Measurements from ENCODE around the gene ZNF737.
A peak's percentile ranks its signal among the peaks of the same experiment; 100 is the strongest.
"Not testable (repeated sequence)": the region's sequence is repeated elsewhere in the genome, so short reads cannot be mapped to it uniquely, and the experiment has no call there.

The ZNF737 gene

GRCh38 chr19:20558571-20558970, 7.0 kb downstream of the ZNF737 start:
- H3K4ac ChIP-seq (ENCODE audit: low read depth, low read length) = no peak overlapping the region
- H3K56ac ChIP-seq (ENCODE audit: low read length) = no peak overlapping the region
- no peak overlapping the region for H2AK5ac ChIP-seq (ENCODE audit: low read length)
- no peaks in the 10 kb centered on the region for H3K4me1 ChIP-seq (ENCODE audit: control insufficient read depth, low read depth, low read length)
- H3K27me3 ChIP-seq (ENCODE audit: insufficient read depth, low read length, poor library complexity) = no peaks in the 10 kb centered on the region
- no peak overlapping the region for H3K4me2 ChIP-seq (ENCODE audit: low read length)
- no peak overlapping the region for H2BK15ac ChIP-seq (replicated peaks; ENCODE audit: low read depth)
- H2BK5ac ChIP-seq (ENCODE audit: low read length) = no peak overlapping the region
- no peak overlapping the region for H4K5ac ChIP-seq (ENCODE audit: low read length)
- no peaks in the 10 kb centered on the region for H3K36me3 ChIP-seq (ENCODE audit: control insufficient read depth, insufficient read depth, low read length)
- no peak overlapping the region for H2BK120ac ChIP-seq (ENCODE audit: low read depth, low read length)
- no peak overlapping the region for H3K4me3 ChIP-seq (ENCODE audit: low read length)
- peak; percentile 70 for DNase-seq
- H3K79me2 ChIP-seq (ENCODE audit: control insufficient read depth, insufficient read depth, low read length) = peaks cover 9% of the 10 kb centered on the region
- no peak overlapping the region for H3K23ac ChIP-seq (ENCODE audit: low read length)
- no peak overlapping the region for H3K27ac ChIP-seq (ENCODE audit: low read depth, low read length)
- no peak overlapping the region for H4K8ac ChIP-seq (ENCODE audit: low read depth, low read length)
- H3K9ac ChIP-seq (ENCODE audit: low read length) = no peak overlapping the region
- H3K79me1 ChIP-seq (ENCODE audit: low read length) = peaks cover 1% of the 10 kb centered on the region
- H3K18ac ChIP-seq (ENCODE audit: low read length) = no peak overlapping the region

GRCh38 chr19:20558011-20558410, 7.6 kb downstream of the ZNF737 start:
- Histone ChIP-seq H4K8ac (ENCODE audit: low read depth, low read length) (no peak overlapping the region), H4K5ac (ENCODE audit: low read length) (no peak overlapping the region), H3K9ac (ENCODE audit: low read length) (no peak overlapping the region), H2BK120ac (ENCODE audit: low read depth, low read length) (no peak overlapping the region), H2AK5ac (ENCODE audit: low read length) (no peak overlapping the region), H2BK15ac (replicated peaks; ENCODE audit: low read depth) (no peak overlapping the region), H3K79me1 (ENCODE audit: low read length) (peaks cover 1% of the 10 kb centered on the region), H3K18ac (ENCODE audit: low read length) (no peak overlapping the region), H3K4ac (ENCODE audit: low read depth, low read length) (no peak overlapping the region), H3K4me2 (ENCODE audit: low read length) (no peak overlapping the region), H3K27me3 (ENCODE audit: insufficient read depth, low read length, poor library complexity) (no peaks in the 10 kb centered on the region), H3K36me3 (ENCODE audit: control insufficient read depth, insufficient read depth, low read length) (peaks cover 2% of the 10 kb centered on the region), H3K27ac (ENCODE audit: low read depth, low read length) (no peak overlapping the region), H3K23ac (ENCODE audit: low read length) (no peak overlapping the region), H3K79me2 (ENCODE audit: control insufficient read depth, insufficient read depth, low read length) (peaks cover 9% of the 10 kb centered on the region), H3K4me3 (ENCODE audit: low read length) (no peak overlapping the region), H3K56ac (ENCODE audit: low read length) (no peak overlapping the region), H3K4me1 (ENCODE audit: control insufficient read depth, low read depth, low read length) (no peaks in the 10 kb centered on the region), H2BK5ac (ENCODE audit: low read length) (no peak overlapping the region)
- peak; percentile 58 for DNase-seq
- no CpG with 5 or more reads among the region's 4 CpGs for WGBS (ENCODE audit: extremely low coverage, insufficient coverage, low lambda C conversion rate)

GRCh38 chr19:20544667-20545333, 20.8 kb downstream of the ZNF737 start:
- not testable (repeated sequence) for H2AK5ac ChIP-seq (ENCODE audit: low read length); H3K79me1 ChIP-seq (ENCODE audit: low read length); H3K79me2 ChIP-seq (ENCODE audit: control insufficient read depth, insufficient read depth, low read length); H2BK5ac ChIP-seq (ENCODE audit: low read length); H3K36me3 ChIP-seq (ENCODE audit: control insufficient read depth, insufficient read depth, low read length); H3K4me3 ChIP-seq (ENCODE audit: low read length); H3K27ac ChIP-seq (ENCODE audit: low read depth, low read length); H3K27me3 ChIP-seq (ENCODE audit: insufficient read depth, low read length, poor library complexity); H3K9ac ChIP-seq (ENCODE audit: low read length); H3K4me1 ChIP-seq (ENCODE audit: control insufficient read depth, low read depth, low read length); H4K5ac ChIP-seq (ENCODE audit: low read length); H3K4ac ChIP-seq (ENCODE audit: low read depth, low read length); H3K18ac ChIP-seq (ENCODE audit: low read length); H3K56ac ChIP-seq (ENCODE audit: low read length); H4K8ac ChIP-seq (ENCODE audit: low read depth, low read length); H3K4me2 ChIP-seq (ENCODE audit: low read length); H2BK15ac ChIP-seq (replicated peaks; ENCODE audit: low read depth); H3K23ac ChIP-seq (ENCODE audit: low read length); H2BK120ac ChIP-seq (ENCODE audit: low read depth, low read length)
- WGBS (ENCODE audit: extremely low coverage, insufficient coverage, low lambda C conversion rate) = no CpG with 5 or more reads among the region's 7 CpGs
- DNase-seq = peak; percentile 25

- H3K4me1 ChIP-seq (ENCODE audit: control insufficient read depth, low read depth, low read length); H3K4ac ChIP-seq (ENCODE audit: low read depth, low read length); DNase-seq; H3K18ac ChIP-seq (ENCODE audit: low read length); H3K36me3 ChIP-seq (ENCODE audit: control insufficient read depth, insufficient read depth, low read length); H3K23ac ChIP-seq (ENCODE audit: low read length); H3K9ac ChIP-seq (ENCODE audit: low read length); H2BK15ac ChIP-seq (replicated peaks; ENCODE audit: low read depth); H2BK120ac ChIP-seq (ENCODE audit: low read depth, low read length); H3K27me3 ChIP-seq (ENCODE audit: insufficient read depth, low read length, poor library complexity); H3K56ac ChIP-seq (ENCODE audit: low read length); H2AK5ac ChIP-seq (ENCODE audit: low read length); H3K79me2 ChIP-seq (ENCODE audit: control insufficient read depth, insufficient read depth, low read length); H3K27ac ChIP-seq (ENCODE audit: low read depth, low read length); H3K79me1 ChIP-seq (ENCODE audit: low read length); H3K4me2 ChIP-seq (ENCODE audit: low read length); H3K4me3 ChIP-seq (ENCODE audit: low read length); H4K5ac ChIP-seq (ENCODE audit: low read length); H4K8ac ChIP-seq (ENCODE audit: low read depth, low read length); H2BK5ac ChIP-seq (ENCODE audit: low read length): not testable (repeated sequence)
- no CpG with 5 or more reads among the region's 29 CpGs for whole genome bisulfite sequencing (ENCODE audit: extremely low coverage, insufficient coverage, low lambda C conversion rate)
Observed at GRCh38 chr19:20530303-20530702, 35.3 kb downstream of the ZNF737 start.

- H3K36me3 ChIP-seq (ENCODE audit: control insufficient read depth, insufficient read depth, low read length) = no peaks in the 10 kb centered on the region
- no CpG with 5 or more reads among the region's 5 CpGs for whole genome bisulfite sequencing (ENCODE audit: extremely low coverage, insufficient coverage, low lambda C conversion rate)
- H3K4ac ChIP-seq (ENCODE audit: low read depth, low read length) = no peak overlapping the region
- no peaks in the 10 kb centered on the region for H3K27me3 ChIP-seq (ENCODE audit: insufficient read depth, low read length, poor library complexity)
- no peaks in the 10 kb centered on the region for H3K79me2 ChIP-seq (ENCODE audit: control insufficient read depth, insufficient read depth, low read length)
- no peak overlapping the region for H3K18ac ChIP-seq (ENCODE audit: low read length)
- no peaks in the 10 kb centered on the region for H3K4me1 ChIP-seq (ENCODE audit: control insufficient read depth, low read depth, low read length)
- no peak overlapping the region for H3K4me3 ChIP-seq (ENCODE audit: low read length)
- peak; percentile 38 for DNase-seq
- H2BK5ac ChIP-seq (ENCODE audit: low read length) = no peak overlapping the region
- H3K23ac ChIP-seq (ENCODE audit: low read length) = no peak overlapping the region
- no peaks in the 10 kb centered on the region for H3K79me1 ChIP-seq (ENCODE audit: low read length)
- no peak overlapping the region for H3K9ac ChIP-seq (ENCODE audit: low read length)
- H2BK120ac ChIP-seq (ENCODE audit: low read depth, low read length) = no peak overlapping the region
- H3K4me2 ChIP-seq (ENCODE audit: low read length) = no peak overlapping the region
- H2BK15ac ChIP-seq (replicated peaks; ENCODE audit: low read depth) = no peak overlapping the region
- no peak overlapping the region for H4K5ac ChIP-seq (ENCODE audit: low read length)
- H3K56ac ChIP-seq (ENCODE audit: low read length) = no peak overlapping the region
- H2AK5ac ChIP-seq (ENCODE audit: low read length) = no peak overlapping the region
- no peak overlapping the region for H4K8ac ChIP-seq (ENCODE audit: low read depth, low read length)
- no peak overlapping the region for H3K27ac ChIP-seq (ENCODE audit: low read depth, low read length)
Observed at GRCh38 chr19:20513189-20513904, 52.2 kb downstream of the ZNF737 start.

- Histone ChIP-seq H3K4me3 (ENCODE audit: low read length) (no peak overlapping the region), H2AK5ac (ENCODE audit: low read length) (no peak overlapping the region), H3K27ac (ENCODE audit: low read depth, low read length) (no peak overlapping the region), H3K4me2 (ENCODE audit: low read length) (no peak overlapping the region), H2BK15ac (replicated peaks; ENCODE audit: low read depth) (no peak overlapping the region), H3K4me1 (ENCODE audit: control insufficient read depth, low read depth, low read length) (no peaks in the 10 kb centered on the region), H3K9ac (ENCODE audit: low read length) (no peak overlapping the region), H4K5ac (ENCODE audit: low read length) (no peak overlapping the region), H3K79me1 (ENCODE audit: low read length) (no peaks in the 10 kb centered on the region), H4K8ac (ENCODE audit: low read depth, low read length) (no peak overlapping the region), H3K56ac (ENCODE audit: low read length) (no peak overlapping the region), H3K36me3 (ENCODE audit: control insufficient read depth, insufficient read depth, low read length) (no peaks in the 10 kb centered on the region), H3K27me3 (ENCODE audit: insufficient read depth, low read length, poor library complexity) (no peaks in the 10 kb centered on the region), H2BK120ac (ENCODE audit: low read depth, low read length) (no peak overlapping the region), H3K23ac (ENCODE audit: low read length) (no peak overlapping the region), H3K4ac (ENCODE audit: low read depth, low read length) (no peak overlapping the region), H2BK5ac (ENCODE audit: low read length) (no peak overlapping the region), H3K79me2 (ENCODE audit: control insufficient read depth, insufficient read depth, low read length) (no peaks in the 10 kb centered on the region), H3K18ac (ENCODE audit: low read length) (no peak overlapping the region)
- DNase-seq = no peak
- no CpG with 5 or more reads among the region's 1 CpG for WGBS (ENCODE audit: extremely low coverage, insufficient coverage, low lambda C conversion rate)
Observed at GRCh38 chr19:20503476-20503875, 62.1 kb downstream of the ZNF737 start.

Data from mesendoderm (in vitro differentiated cells).